ENCODE measurements around the gene SESTD1. TPM values are rescaled to one million over a fixed set of nuclear protein-coding genes. Genes with fewer than 3 reads are reported as not detected.

Gene SESTD1
- total and polyA plus RNA-seq, 2 of the 8 experiments (the other 6 are each of a cell fraction or from before 2014, with no cell fraction given), result 5.2 to 49.6 TPM

DNA sequence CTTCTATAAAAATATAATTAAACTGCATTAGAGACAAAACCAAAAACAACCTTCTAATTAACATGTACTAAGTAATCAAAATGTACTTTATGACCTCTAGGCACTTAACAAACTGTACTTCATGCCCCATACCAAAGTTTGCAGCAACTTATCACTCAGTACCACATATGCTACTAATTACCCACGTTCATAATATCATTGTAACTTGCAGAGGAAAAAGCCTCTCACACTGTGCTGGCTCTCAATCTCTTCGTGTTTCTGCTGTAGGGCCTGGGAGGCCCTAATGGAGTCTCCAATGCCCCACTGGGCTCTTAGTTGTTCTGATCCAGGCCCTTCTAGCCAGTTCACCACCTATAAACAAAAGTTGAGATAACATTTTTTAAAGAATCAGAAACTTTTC, 132.6 kb downstream of the SESTD1 start:
- no peak for FAIRE-seq
- TF ChIP-seq BRCA1 (IDR thresholded peaks at IDR 0.05; ENCODE audit: low read depth, low read length), result no peak
- TF ChIP-seq KDM1A (IDR thresholded peaks at IDR 0.05; ENCODE audit: borderline replicate concordance, low read length), result no peak
- no peak for TF ChIP-seq TAF7 (optimal IDR thresholded peaks at IDR 0.05; ENCODE audit: borderline replicate concordance, low read depth, low read length)
- TF ChIP-seq TBP (IDR thresholded peaks at IDR 0.05; ENCODE audit: low read depth, low read length), result no peak
- no peak for TF ChIP-seq BCL11A (IDR thresholded peaks at IDR 0.05; ENCODE audit: low read depth in 2 of 2, low read length in 2 of 2)
- TF ChIP-seq GABPA (IDR thresholded peaks at IDR 0.05; ENCODE audit: borderline replicate concordance, insufficient read depth, low read length), result no peak
- TF ChIP-seq, protein P1, sequence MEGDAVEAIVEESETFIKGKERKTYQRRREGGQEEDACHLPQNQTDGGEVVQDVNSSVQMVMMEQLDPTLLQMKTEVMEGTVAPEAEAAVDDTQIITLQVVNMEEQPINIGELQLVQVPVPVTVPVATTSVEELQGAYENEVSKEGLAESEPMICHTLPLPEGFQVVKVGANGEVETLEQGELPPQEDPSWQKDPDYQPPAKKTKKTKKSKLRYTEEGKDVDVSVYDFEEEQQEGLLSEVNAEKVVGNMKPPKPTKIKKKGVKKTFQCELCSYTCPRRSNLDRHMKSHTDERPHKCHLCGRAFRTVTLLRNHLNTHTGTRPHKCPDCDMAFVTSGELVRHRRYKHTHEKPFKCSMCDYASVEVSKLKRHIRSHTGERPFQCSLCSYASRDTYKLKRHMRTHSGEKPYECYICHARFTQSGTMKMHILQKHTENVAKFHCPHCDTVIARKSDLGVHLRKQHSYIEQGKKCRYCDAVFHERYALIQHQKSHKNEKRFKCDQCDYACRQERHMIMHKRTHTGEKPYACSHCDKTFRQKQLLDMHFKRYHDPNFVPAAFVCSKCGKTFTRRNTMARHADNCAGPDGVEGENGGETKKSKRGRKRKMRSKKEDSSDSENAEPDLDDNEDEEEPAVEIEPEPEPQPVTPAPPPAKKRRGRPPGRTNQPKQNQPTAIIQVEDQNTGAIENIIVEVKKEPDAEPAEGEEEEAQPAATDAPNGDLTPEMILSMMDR (IDR thresholded peaks at IDR 0.05; ENCODE audit: control extremely low read depth in 1 of 3, insufficient read depth in 1 of 3, low read depth in 1 of 3, low read length in 3 of 3), result no peak
- TF ChIP-seq MAFK (IDR thresholded peaks at IDR 0.05; ENCODE audit: low read depth, low read length), result no peak

More for the DNA sequence above, 132.6 kb downstream of the SESTD1 start:
- H3K4me1 ChIP-seq (replicated peaks in 1 of 4; ENCODE audit: control insufficient read depth in 3 of 4, insufficient read depth in 4 of 4, low read length in 3 of 4), result no peaks in the 10 kb centered on the region
- H3K9ac ChIP-seq (replicated peaks in 1 of 4; ENCODE audit: extremely low read depth in 1 of 4, low read depth in 3 of 4, low read length in 3 of 4), result no peak overlapping the region
- H2BK12ac ChIP-seq (ENCODE audit: low read depth, low read length), result no peak overlapping the region
- ChIA-PET CTCF (ENCODE audit: partially characterized antibody) (interaction anchor here (1.1 kb wide), 1 partner anchor 14 kb away, joined by 3 read pairs; no protein-coding TSS in a partner anchor), POLR2A (ENCODE audit: partially characterized antibody) (no interaction called here)
- no peaks in the 10 kb centered on the region for H3K79me1 ChIP-seq (ENCODE audit: low read depth, low read length)
- no peaks in the 10 kb centered on the region for H3K27me3 ChIP-seq (replicated peaks in 1 of 4; ENCODE audit: control insufficient read depth in 3 of 4, extremely low read depth in 1 of 4, insufficient read depth in 3 of 4, low read length in 3 of 4)
- no peak for DNase-seq (ENCODE audit: low read depth in 1 of 2, low spot score in 2 of 2)
- no peak overlapping the region for H4K5ac ChIP-seq (ENCODE audit: insufficient read length, low read depth, low read length)
- H3K4ac ChIP-seq (replicated peaks; ENCODE audit: insufficient read length, low read depth, low read length), result no peak overlapping the region
- no peaks in the 10 kb centered on the region for H3K79me2 ChIP-seq (ENCODE audit: control insufficient read depth in 1 of 2, insufficient read depth in 2 of 2, low read length in 2 of 2)
- no peak overlapping the region for H4K8ac ChIP-seq (ENCODE audit: extremely low read depth, insufficient read depth, low read length)
- no peak overlapping the region for H2BK15ac ChIP-seq (ENCODE audit: low read length)
- no peaks in the 10 kb centered on the region for H3K23me2 ChIP-seq (ENCODE audit: low read depth, low read length)
- no peak overlapping the region for H2BK120ac ChIP-seq (replicated peaks; ENCODE audit: low read depth, low read length)
- H3K23ac ChIP-seq (ENCODE audit: insufficient read length), result no peak overlapping the region
- H3K18ac ChIP-seq (ENCODE audit: extremely low read depth, low read length), result no peak overlapping the region
- H3K4me3 ChIP-seq (ENCODE audit: extremely low read depth in 1 of 4, insufficient read depth in 2 of 4, low read depth in 3 of 4, low read length in 4 of 4), result no peak overlapping the region
- no peak overlapping the region for H2BK5ac ChIP-seq (ENCODE audit: low read depth, low read length)
- no peak overlapping the region for H2AFZ ChIP-seq (ENCODE audit: low read length)
- H4K20me1 ChIP-seq (replicated peaks in 1 of 2; ENCODE audit: control insufficient read depth in 1 of 2, insufficient read depth in 2 of 2, low read length in 2 of 2), result no peaks in the 10 kb centered on the region
- WGBS, 2 experiments (ENCODE audit: extremely low coverage in 1 of 2, insufficient coverage in 1 of 2, insufficient read length in 1 of 2, insufficient replicate concordance in 2 of 2, low coverage in 1 of 2, low lambda C conversion rate in 2 of 2, missing lambda C conversion rate in 1 of 2), result 100% methylated on average over 2 of the region's 2 CpGs; no CpG with 5 or more reads in 1 of the 2 experiments
- no peaks in the 10 kb centered on the region for H3K9me3 ChIP-seq (ENCODE audit: insufficient read depth in 2 of 2, low read depth in 1 of 2, low read length in 1 of 2)
- no peak overlapping the region for H4K91ac ChIP-seq (replicated peaks; ENCODE audit: insufficient read length, low read length)
- H3K14ac ChIP-seq (ENCODE audit: insufficient read length), result no peak overlapping the region
- H3K27ac ChIP-seq (ENCODE audit: low read depth, low read length), result no peak overlapping the region
- H3K36me3 ChIP-seq (ENCODE audit: control insufficient read depth in 2 of 4, insufficient read depth in 4 of 4, low read length in 3 of 4), result no peaks in the 10 kb centered on the region
- no peak overlapping the region for H2AK5ac ChIP-seq (ENCODE audit: low read depth, low read length)
- no peak overlapping the region for H2BK20ac ChIP-seq (ENCODE audit: low read length)
- H3K4me2 ChIP-seq (ENCODE audit: insufficient read depth in 1 of 2, low read depth in 2 of 2, low read length in 2 of 2), result no peak overlapping the region
- H3K56ac ChIP-seq (replicated peaks; ENCODE audit: insufficient read length, low read depth, low read length), result no peak overlapping the region
